HS-27A (cell line): ENCODE results near the gene SSTR3.

Source experiments
- DNase-seq: peaks from one replicate; pipeline ENCODE4 v3.0.0-alpha.2; 2012; ENCODE audit warnings: low read depth, missing footprints

The SSTR3 gene

GRCh38 chr22:37229012-37229804 is 16.9 kb upstream of the SSTR3 start:
- no peak for DNase-seq

- no peak for DNase-seq
Measured at GRCh38 chr22:37228106-37229011, 16.1 kb upstream of the SSTR3 start.

GRCh38 chr22:37226514-37226913 is 14.2 kb upstream of the SSTR3 start:
- DNase-seq, result no peak

GRCh38 chr22:37226087-37226486 is 13.8 kb upstream of the SSTR3 start:
- no peak for DNase-seq

GRCh38 chr22:37225481-37225880 is 13.2 kb upstream of the SSTR3 start:
- DNase-seq, result no peak

GRCh38 chr22:37224757-37225420 is 12.6 kb upstream of the SSTR3 start:
- no peak for DNase-seq

- no peak for DNase-seq
Measured at GRCh38 chr22:37223965-37224551, 11.8 kb upstream of the SSTR3 start.

GRCh38 chr22:37222440-37222971 is 10.2 kb upstream of the SSTR3 start:
- DNase-seq, result no peak

GRCh38 chr22:37221424-37222333 is 9.4 kb upstream of the SSTR3 start:
- DNase-seq, result no peak

- DNase-seq, result no peak
Measured at GRCh38 chr22:37220543-37220981, 8.3 kb upstream of the SSTR3 start.

- DNase-seq, result no peak
Measured at GRCh38 chr22:37219533-37219932, 7.3 kb upstream of the SSTR3 start.

GRCh38 chr22:37218771-37219411 is 6.6 kb upstream of the SSTR3 start:
- DNase-seq, result no peak

GRCh38 chr22:37218399-37218770 is 6.1 kb upstream of the SSTR3 start:
- no peak for DNase-seq

- DNase-seq, result no peak
Measured at GRCh38 chr22:37215890-37216289, 3.6 kb upstream of the SSTR3 start.

- DNase-seq, result no peak
Measured at GRCh38 chr22:37214731-37215030, 2.4 kb upstream of the SSTR3 start.

- DNase-seq, result no peak
Measured at GRCh38 chr22:37213941-37214730, 1.9 kb upstream of the SSTR3 start.

- DNase-seq, result no peak
Measured at GRCh38 chr22:37213218-37213855, 1.1 kb upstream of the SSTR3 start.

- no peak for DNase-seq
Measured at GRCh38 chr22:37211866-37212173, 457 bp downstream of the SSTR3 start.

- no peak for DNase-seq
Measured at GRCh38 chr22:37211075-37211865, 1.0 kb downstream of the SSTR3 start.
